ELR (cell line): ENCODE results near the gene CXCR6.

Experiments used
- DNase-seq: peaks from one replicate; pipeline ENCODE4 v3.0.0-alpha.2; 2015; ENCODE audit warnings: low read depth

CXCR6 gene

DNA sequence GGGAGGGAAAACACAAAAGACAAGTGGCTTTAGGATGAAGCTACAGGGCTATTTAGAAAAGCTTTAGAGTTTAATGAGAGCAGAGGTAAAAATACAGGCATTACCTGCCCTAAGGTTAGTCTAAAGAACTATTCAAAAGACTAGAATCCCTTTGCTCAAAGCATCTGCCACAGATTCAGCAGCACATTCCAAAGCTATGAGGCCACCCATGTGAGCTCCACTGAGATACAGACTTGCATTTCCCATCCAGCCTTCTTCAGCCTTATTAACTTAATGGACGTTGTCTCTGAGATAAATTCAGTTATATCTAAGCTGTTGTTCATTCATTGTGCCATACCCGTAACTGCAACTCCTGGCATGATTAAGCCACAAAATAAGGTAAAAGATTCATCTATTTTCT, 25.4 kb downstream of the CXCR6 start:
- peak; percentile 70 for DNase-seq

DNA sequence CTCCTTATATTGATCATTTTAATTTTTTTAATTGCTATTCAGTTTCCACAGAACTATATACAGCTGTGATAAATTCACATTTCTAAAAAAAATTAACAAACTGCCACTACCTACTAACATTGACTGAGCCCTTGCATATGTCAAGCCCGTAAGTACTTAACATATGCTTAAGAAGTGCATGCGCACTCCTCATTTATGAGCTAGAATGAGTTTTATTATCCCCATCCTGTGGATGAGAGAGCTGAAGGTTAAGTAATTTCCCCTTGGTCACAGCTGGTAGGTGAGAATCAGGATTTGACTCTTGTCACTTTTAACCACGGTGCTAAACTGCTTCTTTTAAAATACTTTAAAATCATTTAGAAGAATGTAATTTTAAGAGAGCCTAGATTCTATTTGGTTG, 25.9 kb downstream of the CXCR6 start:
- no peak for DNase-seq

DNA sequence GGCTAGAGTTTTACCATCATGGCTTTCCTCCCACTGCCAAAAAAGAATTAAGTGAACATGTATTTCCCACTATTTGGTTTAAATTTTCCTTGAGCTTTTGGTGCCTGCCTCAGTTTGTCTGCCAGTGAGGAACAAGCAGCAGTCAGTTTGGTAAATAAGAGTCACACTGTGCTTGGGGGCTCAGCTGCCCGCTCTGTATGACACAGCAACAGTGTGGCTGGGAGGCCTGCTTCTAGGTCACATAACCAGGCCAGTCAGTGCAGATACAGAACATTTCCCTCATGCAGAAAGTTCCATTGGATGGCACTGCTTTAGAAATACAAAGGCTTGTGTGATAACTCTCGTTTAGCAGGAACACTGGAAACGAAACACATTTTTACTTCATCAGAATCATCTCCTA, 26.7 kb downstream of the CXCR6 start:
- DNase-seq = no peak

DNA sequence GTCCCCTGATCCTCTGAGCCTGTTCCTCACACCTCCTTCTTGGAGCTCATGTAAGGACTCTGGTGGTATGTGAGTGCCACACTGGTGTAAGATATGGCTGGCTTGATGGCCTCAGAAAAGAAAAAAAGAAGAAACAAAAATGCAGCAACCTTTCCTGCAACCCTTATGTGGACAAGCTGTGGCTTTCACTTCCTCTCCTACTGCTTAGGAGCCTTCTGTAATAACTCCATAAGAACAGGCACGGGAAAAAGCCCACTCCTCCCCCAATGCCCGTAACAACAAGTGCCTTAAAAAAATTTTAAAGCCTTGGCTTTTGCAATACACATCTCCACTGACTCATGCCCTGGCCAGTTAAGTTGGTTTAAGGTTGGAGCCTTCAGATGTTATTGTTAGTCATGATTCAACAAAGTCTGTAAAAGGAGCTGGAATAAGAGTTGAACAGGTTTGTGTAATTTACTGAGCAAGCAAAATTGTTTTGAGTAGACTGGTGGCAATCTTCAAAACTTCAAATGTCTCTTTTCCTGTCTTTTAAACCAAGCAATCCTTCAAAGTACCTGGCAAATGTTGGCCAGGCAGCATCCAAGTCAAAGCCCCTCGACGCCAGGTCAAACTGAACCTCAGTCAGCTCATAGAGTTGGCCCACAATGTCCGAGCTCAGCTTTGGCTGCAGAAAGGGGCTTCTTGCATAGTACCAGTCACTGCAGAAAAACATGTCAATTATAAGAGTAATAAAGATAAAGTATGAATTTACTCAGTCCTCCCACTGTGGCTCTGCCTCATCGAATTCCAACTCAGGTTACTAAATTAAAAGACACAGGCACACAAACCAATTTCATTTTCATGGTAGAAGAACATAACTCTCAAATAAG, 29.5 kb downstream of the CXCR6 start:
- DNase-seq = peak; percentile 90

DNA sequence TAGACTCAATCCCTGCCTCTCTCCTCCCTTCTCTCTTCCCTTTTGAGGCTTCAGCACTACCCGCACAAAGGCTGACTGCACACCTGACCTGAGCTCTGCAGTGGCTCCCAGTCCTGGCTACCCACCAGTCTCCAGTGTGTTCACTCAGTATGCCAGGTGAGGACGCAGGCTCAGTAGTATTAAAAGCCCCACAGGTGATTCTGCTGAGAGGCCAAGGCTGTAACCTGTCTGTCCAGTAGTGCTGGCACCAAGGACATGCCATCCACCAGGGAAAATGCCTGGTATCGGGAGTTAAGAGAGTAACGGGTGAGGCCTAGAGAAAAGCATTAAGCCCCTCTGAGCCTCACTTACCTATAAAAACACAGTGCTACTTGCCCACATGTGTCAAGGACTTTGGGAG, 31.4 kb downstream of the CXCR6 start:
- no peak for DNase-seq

DNA sequence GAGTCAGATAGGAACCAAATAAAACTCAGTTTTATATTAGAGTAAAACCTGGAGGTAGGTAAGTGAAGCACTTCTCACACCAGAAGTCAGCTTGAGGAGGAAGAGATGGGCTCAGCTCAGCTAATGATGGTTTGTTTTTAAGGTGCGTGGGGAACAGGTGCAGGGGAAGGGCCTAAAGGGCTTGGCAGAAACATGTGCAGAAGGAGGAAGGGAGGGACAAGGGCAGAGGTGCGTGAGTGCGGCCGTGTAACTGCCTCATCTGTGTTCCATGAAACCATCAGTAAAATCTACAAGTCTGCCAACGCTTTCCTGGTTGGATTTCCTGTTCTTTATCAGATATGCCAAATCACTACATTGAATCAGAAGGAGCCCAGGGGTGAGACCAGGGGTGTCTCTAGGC, 32.4 kb downstream of the CXCR6 start:
- DNase-seq = no peak

DNA sequence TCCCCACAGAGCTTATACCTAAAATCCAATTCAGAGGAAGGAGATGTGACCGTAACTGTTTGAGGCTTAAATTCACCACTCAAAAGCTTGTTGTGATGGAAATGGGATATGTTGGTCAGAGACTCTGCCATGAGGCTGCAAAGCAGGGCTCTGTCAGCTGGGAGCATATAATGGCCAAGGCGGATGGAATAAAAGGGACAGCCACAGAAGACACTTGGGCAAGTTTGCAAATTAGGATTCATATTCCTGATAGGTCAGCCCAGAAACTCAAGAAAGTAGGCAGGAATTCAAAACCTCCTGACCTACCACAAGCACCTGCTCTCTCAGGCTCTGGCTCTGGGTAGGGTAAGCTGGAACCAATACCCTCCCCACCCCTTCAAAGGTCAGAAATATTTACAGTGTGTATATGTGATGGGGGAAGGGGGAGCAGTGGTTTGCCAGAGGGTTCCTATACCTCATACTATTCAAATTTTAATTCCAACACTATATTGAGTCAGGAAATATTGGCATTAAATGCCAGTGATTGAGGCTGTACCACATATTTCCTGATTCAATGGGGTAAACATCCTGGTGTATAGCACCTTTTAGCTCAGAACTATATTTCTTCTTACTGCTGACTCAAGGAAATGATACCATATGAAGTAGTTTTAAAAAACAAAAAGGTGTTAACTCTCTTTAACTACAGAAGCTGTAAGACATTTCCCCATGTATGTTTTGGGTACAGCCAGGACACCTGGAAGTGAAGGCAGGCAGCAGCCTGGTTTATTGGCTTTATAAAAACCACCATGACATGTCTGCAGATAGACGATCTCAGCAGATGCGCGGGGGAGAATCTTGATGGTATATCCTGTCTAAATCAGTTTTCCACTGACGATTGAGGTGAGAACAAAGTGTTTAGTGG, 33.2 kb downstream of the CXCR6 start:
- DNase-seq = no peak

DNA sequence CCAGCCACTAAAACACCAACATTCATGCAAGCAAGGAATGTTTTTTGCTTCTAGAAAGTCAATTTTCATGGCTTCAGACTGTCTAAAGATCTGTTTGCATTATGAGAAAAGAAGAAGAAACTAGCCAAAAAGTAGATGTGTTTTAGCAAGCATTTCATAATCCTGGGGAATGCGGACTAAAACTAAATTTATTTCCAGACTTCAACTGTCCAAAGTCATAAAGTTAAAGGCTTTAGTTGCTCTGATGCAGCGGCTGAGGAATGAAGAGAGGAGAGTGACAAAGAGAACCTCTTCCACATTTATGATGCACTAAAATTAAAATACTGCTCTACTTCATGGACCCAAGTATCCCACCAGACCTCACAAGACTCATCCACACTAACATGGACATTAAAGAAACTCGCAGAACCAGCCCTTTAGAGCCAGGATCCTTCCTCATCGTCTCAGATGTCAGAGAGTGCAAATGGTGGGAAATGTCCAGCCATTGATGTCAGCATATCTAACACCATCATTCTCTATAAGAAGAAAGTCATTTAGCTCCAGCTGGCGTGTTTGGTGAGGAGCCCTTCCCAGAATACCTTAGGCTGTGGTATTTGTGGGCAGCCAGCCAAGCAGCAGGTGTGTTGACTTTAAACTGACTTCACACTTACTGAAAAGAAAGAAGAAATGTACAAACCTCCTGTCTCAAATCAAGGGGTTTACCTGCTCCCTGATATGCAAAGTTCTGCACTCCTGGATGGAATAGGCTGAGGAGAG, 34.9 kb downstream of the CXCR6 start:
- no peak for DNase-seq

DNA sequence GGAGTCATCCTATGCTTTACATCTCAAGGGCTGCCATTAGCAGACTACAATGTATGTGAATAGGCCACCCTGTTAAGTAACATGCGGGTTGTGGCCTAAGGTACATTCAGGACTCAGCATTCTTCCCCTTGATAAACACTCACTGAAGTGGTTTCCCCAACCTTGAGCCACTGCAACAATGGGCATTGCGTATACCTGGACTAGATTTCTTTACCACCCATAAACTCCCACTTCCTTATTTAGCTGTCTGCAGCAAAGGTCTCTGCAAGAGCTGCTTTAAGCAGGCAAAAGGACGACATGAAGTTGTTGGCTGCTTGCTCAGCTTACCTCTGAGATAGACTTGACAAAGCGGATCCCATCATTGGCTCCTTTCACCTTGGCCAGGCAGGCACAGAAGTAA, 36.1 kb downstream of the CXCR6 start:
- DNase-seq = no peak

DNA sequence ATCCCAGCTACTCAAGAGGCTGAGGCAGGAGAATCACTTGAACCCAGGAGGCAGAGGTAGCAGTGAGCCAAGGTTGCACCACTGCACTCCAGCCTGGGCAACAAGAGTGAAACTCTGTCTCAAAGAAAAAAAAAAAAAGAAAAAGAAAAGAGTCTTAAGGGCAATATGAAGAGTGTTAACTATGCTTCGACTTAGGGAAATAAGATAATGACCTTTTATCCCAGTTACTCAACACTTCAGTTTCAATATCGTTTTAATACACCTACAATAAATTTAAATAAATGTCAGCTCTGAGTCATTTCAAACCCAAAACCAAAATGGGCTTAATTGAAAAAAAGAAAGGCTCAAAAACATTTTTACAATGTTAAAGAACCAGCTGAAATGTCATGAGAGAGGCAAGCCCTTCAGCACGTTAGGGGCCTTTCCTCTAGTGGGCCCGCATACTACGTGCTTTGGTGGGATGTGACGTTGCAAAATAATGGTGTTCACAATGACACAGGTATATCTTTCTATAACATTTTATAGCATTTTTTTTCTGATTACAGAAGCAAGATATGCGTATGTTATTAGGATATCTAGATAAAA, 37.1 kb downstream of the CXCR6 start:
- DNase-seq = no peak

DNA sequence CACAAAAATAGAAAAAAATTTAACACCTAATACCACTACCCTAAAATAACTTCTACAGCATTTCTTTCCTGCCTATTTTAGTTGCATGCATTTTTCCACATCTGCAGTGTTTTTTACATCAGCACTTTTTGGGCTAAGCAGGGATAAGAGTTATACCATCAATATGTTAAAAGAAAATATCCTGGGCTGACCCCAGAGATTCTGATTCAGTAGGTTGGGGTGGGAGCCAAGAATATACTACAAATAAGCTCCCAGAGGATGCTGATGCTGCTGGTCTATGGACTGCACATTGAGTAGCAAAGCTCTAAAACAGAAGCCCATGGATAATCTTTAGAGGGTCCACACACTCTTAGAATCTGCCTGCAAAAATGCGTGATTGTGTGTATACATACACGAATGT, 37.6 kb downstream of the CXCR6 start:
- no peak for DNase-seq

DNA sequence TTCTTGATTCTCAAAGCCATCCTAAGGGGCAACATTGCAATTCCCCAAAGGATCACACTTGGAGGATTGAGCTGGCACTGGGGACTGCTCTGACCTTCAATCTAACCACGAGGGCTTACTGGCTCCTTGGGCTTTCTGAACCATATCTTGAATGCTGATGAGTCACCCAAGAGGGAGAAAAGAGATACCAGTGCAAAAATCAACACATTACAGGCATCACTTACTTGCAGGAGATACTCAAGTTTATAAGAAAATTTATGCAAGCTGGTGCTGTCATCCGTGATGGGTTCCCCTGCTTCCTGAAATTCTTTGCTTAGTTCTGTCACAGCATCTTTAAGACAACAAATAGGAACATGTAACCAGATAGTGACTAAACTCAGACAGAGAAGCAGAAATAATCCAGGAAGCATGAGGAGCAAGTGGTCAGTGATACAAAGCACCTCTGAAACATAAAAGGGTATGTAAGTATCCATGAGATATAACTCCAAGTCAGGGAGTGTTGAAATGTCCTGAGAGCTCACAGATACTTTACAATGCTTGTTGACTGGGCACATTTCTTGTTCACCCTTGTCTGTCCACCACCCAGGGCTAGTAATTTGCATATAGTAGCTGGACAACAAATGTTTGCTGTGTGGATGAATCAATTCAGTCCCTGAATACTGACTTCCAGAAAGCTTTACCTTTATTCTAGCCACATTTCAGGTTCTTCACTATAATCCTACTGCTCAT, 38.2 kb downstream of the CXCR6 start:
- DNase-seq = peak; percentile 41

DNA sequence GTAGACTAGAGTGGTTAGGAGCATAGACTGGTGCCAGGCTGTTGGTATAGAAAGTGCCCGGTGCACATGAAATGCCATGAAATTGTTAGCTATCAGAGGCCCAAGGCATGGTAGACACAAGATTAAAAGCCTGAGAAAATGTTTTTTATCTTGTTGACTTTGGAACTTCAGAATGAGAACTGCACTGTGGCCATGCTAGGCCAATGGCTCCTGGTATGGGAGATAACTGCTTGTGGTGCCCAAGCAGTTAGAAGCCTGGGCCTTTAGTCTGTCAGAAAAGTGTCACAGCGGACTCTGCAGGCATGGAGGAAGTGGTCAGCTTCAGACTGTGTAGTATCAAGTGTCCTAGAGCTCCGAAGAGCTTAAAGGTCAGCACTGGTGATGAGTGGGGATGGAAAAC, 40.5 kb downstream of the CXCR6 start:
- DNase-seq = no peak

DNA sequence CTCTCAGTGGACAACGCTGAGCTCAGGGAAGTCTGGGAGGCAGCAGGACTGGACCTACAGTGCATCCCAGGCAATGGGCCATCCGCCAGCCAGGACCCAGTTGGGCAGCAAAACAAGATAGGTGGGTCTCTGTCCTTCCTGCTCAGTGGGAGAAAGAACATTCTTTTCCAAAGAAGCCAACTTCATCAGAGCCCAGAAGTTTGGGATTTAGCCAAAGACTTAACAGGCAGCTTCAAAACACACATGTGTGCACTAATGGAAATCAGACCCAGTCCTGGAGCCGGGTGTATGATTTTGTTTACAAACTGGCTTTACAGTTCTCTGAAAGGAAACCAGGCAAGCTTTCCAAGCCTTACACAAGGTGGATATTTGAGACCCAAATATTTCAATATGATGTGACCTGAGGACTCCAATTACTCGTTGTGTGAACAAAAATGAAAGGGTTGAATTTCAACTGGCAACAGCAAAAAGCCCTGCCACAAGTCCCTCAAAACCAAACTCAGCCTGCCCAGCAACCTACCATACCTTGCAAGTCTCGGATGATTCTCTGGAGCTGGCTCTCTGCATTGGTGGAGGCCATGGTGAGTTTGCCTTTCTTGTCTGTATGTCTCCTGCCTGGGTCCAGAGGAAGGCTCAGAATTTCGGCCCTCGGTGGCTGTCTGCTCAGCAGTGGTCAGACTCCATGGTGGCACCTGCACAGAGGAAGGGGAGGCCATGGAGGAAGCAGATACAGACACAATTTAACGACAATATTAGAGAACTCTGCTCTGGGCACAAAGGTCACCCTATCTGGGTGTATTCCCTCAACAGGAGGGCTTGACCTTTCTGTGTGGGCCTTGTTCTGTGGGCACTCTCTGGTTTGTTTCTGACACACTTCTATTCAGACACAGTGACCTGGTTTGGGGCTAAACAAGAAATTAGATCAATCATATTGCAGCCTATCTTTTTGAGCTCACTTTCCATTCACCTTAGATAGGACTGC, 41.4 kb downstream of the CXCR6 start:
- no peak for DNase-seq

DNA sequence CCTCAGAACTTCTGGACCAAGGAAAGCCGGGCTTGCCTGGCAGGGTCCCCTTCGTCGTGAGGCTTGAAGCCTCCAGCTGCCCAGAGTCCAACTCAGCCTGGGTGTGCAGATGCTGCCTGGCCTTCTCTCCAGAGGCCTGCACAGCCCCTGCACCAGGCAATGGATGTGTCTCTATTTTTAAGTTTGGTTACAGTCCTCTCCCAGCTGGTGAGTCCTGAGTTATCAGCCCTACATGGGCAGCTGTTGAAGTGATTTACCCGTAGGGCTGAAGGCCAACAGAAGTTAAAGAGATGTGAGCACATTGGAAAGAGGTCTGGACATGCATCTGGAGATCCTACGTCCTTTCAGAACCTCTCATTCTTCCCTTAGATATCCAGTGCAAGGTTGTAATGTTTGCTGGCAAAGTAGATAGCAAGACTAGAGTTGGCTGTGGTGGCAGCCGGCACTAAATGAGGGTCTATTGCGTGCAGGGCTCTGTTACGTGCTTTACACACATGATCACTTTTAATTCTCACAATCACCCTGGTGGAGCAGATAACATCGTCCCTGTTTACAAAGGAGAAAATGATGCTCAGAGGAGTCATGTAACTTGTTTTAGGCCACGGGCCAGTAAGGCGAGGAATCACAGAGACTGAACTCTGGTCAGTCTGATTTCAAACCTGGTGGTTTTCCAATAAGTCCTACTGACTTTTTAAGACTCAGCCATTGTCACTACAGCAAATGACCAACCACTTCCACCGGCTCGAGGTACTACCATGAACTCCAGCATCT, 42.5 kb downstream of the CXCR6 start:
- no peak for DNase-seq

DNA sequence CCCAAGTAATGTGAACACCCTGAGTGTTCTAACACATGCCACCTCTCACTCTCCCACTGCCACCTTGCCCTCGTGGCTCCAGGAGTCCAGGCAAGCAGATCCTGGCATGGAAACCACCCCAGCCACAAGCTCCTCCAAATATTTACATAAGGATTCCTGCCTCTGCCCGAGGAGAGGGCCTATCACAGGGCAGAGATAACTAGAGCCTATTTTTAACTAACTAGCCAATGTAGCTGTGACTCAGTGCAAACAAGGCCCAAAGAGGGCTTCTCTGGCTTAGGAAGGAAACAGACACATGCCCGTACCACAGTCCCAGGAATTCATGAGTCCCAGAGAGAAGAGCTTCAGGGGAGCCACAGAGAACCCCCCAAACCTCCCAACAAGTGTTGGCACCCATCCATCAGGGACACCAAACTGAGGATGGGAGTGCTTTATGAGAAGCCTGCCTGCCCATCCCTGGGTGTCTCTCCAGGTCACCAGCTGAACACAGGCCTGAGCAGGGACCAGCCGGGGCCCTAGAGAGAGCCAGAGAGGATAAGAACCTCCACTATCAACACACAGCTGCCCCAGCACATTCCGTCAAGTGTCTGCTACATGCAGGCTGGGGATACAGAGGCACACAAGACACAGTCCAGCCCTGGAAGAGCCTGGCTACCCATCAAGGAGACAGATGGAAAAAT, 43.2 kb downstream of the CXCR6 start:
- DNase-seq = peak; percentile 68

DNA sequence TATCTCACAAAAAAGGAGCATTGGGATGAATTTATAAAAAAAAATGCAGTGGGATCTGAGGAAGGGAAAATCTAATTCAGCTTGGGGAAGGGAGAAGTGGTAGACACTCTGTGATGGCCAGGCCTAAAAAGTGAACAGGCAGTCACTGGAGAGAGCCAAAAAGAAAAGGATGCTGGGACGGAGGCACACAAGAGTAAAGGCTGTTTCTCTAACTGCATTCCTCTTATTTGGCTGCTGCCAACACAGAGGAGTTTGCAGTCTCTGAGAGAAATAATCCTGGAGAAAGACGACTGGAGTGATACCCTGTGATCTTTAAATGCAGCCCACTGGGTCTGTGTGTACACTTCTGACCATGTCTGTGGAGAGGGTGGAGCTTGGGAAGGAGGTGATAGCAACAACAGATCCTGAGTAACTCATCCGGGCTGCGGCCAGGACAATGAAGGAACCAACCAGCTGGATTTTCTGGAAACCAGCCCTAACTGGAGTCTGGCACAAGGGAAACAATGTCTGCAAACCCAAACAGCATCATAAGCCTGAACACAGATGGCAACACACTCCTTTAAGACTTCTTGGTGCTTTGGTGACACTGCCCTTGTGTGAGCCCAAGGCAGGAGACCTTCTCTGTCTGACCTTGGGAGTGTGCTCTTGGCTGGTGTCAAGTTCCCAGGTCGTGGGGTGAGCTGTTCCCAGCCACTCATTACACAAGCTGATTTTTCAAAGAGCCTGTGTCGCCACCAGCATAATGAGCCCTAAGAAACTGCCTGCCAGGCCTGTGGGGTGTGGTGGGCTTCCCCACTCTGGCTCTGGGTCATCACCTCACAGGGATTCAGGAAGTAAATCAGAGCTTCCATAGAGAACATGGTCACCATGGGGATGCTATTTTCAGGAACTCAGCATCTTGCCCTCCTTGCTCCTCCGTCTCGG, 44.4 kb downstream of the CXCR6 start:
- peak; percentile 50 for DNase-seq

DNA sequence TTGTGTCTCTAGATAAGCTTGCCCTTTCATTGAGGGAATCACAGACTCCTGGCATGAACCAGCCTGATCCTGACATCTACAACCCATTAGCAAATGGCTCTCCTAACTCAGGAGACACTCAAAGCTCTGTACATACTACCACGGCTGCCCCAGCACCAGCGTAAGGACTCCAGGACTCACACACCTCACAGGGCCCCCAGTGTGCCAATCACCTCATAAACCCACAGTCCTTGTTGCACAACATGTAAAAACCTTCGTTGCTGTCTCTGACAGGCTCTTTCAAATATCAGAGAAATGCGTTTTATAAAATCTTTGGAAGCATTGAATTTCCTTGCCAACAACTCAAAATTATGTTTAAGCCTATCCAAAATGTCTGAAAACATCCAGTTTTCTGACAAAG, 45.1 kb downstream of the CXCR6 start:
- DNase-seq = no peak
